Superior temporal gyrus (tissue), 1 donor: ENCODE data around the gene TMEM138.
"Not testable (repeated sequence)": the region's sequence is repeated elsewhere in the genome, so short reads cannot be mapped to it uniquely, and the experiment has no call there.

Source experiments
- DNase-seq: peaks from one replicate; pipeline ENCODE4 v3.0.0-alpha.2; 2016; ENCODE audit errors: extremely low spot score

The TMEM138 gene

DNA sequence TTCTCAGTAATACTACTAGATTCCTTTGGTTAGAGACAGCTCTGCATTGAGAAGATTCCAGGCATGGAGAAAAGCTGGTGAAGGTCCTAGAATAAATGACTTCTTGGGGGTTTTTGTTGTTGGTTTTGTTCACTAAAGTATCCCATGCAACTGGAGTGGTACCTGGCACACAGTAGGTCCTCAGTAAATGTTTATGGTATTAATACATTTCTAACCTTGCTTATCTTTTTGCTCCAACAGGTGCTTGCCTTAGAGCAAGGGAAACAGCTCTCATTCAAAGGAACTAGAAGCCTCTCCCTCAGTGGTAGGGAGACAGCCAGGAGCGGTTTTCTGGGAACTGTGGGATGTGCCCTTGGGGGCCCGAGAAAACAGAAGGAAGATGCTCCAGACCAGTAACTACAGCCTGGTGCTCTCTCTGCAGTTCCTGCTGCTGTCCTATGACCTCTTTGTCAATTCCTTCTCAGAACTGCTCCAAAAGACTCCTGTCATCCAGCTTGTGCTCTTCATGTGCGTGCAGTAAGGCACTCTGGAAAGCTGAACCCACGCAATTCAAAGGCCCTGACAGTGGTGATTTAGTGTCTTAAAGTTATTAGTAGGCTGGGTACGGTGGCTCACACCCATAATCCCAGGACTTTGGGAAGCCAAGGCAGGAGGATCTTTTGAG is 2.0 kb downstream of the TMEM138 start:
- DNase-seq, result no peak

- DNase-seq, result no peak
Measured at GRCh38 chr11:61367406-61367805, 5.2 kb downstream of the TMEM138 start.

DNA sequence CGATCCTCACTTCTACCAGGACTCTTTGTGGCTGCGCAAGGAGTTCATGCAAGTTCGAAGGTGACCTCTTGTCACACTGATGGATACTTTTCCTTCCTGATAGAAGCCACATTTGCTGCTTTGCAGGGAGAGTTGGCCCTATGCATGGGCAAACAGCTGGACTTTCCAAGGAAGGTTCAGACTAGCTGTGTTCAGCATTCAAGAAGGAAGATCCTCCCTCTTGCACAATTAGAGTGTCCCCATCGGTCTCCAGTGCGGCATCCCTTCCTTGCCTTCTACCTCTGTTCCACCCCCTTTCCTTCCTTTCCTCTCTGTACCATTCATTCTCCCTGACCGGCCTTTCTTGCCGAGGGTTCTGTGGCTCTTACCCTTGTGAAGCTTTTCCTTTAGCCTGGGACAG is 6.5 kb downstream of the TMEM138 start:
- no peak for DNase-seq

DNA sequence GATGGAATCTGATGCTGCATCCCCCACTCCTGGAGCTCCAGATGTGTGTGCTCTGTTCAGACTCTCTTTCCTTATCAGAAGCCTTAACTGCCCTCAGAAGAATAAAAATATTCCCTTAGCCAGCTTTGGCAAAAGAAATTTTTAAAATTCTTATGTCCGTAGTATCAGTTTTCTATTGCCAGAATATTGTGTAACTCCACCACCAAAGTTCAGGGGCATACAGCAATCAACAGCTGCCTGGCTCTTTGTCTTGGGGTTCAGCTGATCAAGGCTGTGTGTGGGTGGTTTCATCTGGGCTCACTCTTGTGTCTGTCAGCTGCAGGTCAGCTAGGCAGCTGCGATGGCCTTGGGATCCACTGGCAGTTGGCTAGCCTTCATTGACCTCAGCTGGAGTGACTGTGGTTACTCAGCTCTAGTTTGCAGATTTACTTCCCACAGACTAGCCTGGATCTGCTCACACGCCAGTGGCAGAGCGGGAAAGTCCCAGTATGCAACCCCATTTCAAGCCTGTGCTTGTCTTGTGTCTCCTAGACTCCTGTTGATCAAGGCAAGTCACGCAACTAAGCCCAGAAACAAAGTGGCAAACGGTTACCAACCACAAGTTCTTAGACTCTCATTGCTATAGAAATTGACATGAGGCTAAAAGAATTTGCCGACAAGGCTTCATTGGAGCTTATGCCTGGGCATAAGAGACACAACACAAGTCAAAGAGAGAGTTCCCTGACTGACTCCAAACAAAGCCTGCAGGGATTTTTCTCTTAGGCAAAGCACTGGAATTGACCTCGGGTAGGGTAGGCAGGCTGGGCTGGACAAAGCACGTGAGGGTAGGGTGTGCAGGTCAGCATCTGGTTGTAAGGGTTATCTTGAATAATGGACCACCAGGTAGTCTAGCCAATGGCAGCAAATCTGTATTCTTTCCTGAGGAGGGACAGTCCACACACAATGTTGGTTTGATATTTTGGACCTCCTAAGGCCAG is 7.5 kb downstream of the TMEM138 start:
- DNase-seq, result no peak

DNA sequence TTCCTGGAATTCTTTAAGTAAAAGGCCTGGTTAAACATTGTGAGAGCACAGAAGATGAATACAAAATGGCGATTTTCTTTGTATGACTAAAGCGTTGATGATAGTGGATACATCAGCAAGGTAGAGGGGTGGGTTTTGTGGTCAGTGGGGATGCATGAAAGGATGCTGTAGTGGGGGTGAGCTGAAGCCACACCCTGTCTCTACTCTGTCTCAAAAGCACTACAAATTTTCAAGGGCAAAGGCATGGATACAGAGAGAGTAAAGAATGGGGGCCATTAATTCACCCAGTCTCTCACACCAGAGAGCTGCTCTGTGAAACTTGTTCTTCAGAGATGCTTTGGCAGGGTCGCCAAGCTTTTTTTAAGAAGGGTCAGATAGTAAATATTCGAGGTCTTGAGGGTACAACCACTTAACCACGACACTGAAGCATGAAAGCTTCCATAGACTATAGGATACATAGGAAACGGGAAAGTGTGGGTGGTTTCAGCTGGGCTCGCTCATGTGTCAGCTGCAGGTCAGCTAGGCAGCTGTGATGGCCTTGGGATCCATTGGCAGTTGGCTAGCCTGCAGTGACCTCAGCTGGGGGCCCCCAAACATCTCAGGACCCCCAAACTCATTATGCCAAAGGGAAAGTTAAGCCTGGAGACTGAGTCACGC is 8.3 kb downstream of the TMEM138 start:
- no peak for DNase-seq

DNA sequence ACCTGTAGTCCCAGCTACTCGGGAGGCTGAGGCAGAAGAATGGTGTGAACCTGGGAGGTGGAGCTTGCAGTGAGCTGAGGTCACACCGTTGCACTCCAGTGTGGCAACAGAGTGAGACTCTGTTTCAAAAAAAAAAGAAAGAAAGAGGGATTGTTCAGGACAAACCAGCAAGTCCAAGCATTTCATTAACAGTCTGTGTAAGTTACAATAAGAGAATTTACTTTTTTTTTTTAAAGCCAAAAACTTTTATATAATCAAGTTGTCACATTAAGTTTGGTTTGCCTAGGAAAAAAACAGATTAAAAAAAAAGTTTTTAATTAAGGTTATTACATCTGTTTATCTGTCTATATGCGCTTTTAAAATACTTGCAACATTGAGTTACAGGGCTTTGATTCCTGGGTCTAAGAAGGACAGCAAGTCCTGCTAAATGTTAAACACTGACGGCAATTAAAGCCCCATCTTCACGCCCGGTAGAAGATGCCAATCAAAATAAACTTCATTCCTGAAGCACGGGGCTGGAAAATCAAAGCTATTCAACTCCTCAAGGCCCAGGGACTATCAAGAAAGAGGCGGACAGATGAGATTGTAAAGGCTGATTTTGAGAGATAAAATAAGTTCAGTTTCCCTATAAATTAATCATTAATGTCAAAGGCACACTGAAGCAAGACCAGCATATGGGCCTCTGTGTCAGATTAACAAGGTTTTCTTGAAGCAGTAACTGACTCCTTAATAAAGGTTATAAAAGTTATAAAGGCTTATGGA is 10.7 kb downstream of the TMEM138 start:
- no peak for DNase-seq

GRCh38 chr11:61375761-61376108 is 13.6 kb downstream of the TMEM138 start:
- DNase-seq, result no peak

GRCh38 chr11:61377461-61378160 is 15.4 kb downstream of the TMEM138 start:
- DNase-seq, result no peak

GRCh38 chr11:61378713-61379313 is 16.6 kb downstream of the TMEM138 start:
- DNase-seq, result no peak

- DNase-seq, result no peak
Measured at GRCh38 chr11:61380884-61381283, 18.7 kb downstream of the TMEM138 start.

- not testable (repeated sequence) for DNase-seq
Measured at GRCh38 chr11:61383859-61384258, 21.7 kb downstream of the TMEM138 start.

DNA sequence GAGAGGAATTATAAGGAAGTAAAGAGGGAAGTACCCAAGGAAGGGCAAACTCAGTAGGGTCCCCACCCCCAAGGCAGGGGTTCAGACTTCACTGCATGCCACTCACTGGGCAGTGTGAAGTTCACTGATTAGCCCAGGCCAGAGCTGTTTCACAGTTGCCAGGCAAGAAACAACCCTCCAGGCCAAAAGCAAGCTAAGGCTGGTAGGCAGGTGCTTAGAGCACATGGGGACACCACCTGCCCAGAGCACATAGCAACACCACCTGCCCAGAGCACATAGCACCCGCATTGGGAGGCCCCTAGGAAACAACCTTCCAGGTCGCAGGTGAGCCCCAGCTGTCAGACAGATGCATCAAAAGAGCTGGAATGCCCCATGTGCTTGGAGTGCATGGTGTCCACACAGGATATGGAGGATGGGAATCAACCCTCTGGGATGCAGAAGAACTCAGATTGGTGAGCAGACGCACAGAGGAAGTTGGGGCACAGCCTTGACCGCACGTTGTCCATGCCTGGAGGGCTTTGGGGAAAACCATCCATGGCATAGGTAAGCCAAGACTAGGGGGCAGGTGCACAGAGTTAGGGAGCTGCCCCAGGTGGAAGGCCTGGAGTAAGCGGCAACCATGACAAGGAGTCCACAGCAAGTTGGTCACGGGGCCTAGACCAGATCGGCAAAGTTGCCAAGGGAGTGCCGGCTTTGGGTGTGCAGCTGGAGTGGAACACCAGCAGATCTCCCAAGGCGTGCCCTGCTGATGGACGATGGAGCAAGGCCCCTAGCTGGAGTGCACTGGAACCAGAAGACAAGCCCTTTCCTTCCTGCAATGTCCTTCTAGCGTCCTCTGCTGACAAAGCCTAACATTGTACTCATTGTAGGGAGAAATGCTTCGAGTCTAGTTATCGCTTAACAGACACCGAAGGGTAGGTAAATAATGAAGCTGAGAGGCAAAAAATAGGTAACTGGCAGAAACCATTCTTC is 22.4 kb downstream of the TMEM138 start:
- DNase-seq, result no peak

GRCh38 chr11:61390161-61390560 is 28.0 kb downstream of the TMEM138 start:
- DNase-seq, result no peak

DNA sequence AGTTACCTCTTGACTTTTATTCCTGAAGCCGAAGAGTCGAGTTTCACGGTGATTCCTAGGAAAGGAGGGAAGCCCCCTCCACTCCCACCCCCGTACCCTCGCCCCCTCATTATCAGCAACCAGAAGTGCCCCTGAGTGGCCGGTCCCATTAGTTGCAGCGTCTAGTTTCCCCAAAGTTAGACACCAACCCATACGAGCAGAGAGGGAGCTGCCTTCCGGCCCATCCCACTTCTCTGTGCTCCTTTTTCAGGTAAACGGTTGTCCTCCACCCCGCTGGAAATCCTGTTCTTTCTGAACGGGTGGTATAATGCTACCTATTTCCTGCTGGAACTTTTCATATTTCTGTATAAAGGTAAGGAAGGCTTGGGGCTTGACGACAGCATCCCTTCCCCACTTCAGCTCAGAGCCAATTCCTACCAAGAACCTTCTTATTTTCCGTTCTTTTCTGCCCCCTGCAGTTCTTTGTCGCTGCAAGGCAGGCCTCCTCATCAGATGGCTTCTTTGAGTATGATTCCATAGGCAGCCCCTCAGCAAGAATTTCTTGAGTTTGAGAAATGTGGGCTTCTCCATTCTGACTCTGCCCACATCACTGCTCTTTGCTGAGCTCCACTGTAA is 30.9 kb downstream of the TMEM138 start:
- no peak for DNase-seq

GRCh38 chr11:61401173-61401572 is 39.0 kb downstream of the TMEM138 start:
- DNase-seq, result no peak

DNA sequence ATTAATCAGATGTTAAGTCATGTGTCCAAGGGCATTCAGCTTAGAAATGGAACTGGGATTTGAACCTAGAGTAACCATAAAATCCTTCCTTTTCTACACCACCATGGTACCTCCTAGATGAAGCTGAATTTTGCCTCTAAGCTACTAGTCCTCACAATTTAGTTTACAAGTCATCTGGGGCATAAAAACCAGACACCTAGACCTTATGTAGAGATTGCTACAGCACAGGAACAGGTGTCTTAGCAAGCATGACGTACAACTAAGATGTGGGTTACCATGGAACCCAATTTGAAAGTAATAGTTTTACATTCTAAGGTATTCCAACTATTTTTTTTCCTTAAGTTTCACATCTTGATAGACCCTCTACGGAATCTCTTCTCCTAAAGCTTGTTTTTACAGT is 39.4 kb downstream of the TMEM138 start:
- no peak for DNase-seq

GRCh38 chr11:61403658-61404057 is 41.5 kb downstream of the TMEM138 start:
- no peak for DNase-seq

DNA sequence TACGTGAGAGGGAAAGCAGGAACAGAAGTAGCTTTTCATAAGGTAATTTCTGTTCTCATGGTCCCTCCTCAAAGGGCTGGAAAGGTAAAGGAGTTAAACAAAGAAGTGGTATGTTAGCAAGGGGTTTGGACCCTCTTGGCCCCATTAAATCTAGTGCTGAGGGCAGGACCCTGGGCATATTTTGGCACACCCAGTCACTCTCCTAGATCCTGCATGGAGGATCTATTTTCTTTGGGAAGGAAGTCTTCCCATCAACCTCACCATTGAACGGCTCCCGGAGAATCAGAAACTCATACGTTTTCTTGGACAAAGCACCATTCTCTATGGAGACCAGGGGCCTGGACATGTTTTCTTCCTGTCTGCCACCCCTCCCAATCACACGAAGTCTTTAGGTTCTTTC is 41.9 kb downstream of the TMEM138 start:
- no peak for DNase-seq

DNA sequence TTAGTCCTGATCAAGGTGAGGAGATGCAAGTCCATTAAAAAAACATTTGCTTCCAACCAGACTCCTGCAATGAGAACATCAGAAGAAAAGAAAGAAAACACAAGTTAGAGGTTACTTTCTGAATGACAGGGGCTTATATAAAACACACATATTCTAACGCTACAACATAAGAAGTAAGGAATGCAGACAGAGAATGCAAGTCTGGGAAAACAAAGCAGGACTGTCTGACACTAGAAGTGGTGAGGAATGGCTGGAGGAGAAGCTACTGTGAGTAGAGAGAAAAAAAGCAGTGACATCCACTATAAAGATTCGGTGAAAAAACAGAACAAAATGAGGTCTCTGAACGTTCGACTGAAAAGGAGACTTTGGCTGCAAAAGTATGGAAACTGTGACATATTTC is 42.5 kb downstream of the TMEM138 start:
- DNase-seq, result no peak
